Left lung (tissue), 10 donors: ENCODE results near the gene LAIR2. TPM values are rescaled to one million over a fixed set of nuclear protein-coding genes. Genes with fewer than 3 reads are reported as not detected.

ENCODE experiments used
- ATAC-seq: fragments of 200-7000 bp; cut with Tn5 transposase; one replicate; pipeline ENCODE4 v1.9.1; 2020; ENCODE audit warnings: moderate library complexity
- DNase-seq, 4 donors: peaks; one replicate each; pipeline ENCODE4 v3.0.0-alpha.2; 2013 to 2020
- H3K27ac ChIP-seq, 2 donors: fragments of 200-600 bp; sonication (generic) in 1 of 2; one replicate each; pipeline versions ENCODE4 v1.5.0 to v1.8.0; 2020 to 2021
- H3K27me3 ChIP-seq, 2 donors: fragments of 200-600 bp; sonication (generic) in 1 of 2; one replicate each; pipeline versions ENCODE4 v1.5.0 to v1.8.0; 2020 to 2021
- H3K36me3 ChIP-seq, 2 donors: fragments of 200-600 bp; sonication (generic) in 1 of 2; one replicate each; pipeline versions ENCODE4 v1.5.0 to v1.8.0; 2020 to 2021
- H3K4me1 ChIP-seq, 2 donors: fragments of 200-600 bp; one replicate each; pipeline ENCODE4 v1.8.0; 2021
- H3K4me3 ChIP-seq, 2 donors: fragments of 200-600 bp; sonication (generic) in 1 of 2; one replicate each; pipeline versions ENCODE4 v1.5.0 to v1.8.0; 2020 to 2021; ENCODE audit warnings: mild to moderate bottlenecking in 1 of 2
- H3K9me3 ChIP-seq, 2 donors: fragments of 200-600 bp; sonication (generic) in 1 of 2; one replicate each; pipeline versions ENCODE4 v1.5.0 to v1.8.0; 2020 to 2021
- CTCF ChIP-seq, 2 donors: fragments of 200-600 bp; sonication (generic) in 1 of 2; IDR thresholded peaks; one replicate each; pipeline versions ENCODE4 v1.5.0 to v1.8.0; 2021; ENCODE audit warnings: antibody characterized with exemption in 2 of 2
- intact Hi-C, 2 donors: fragments of 100-400 bp; cut with DNase I; formaldehyde crosslinking; loops; one replicate each; pipeline versions ENCODE4 v1.11.2 to v1.14.2; 2022
- polyA plus RNA-seq, 6 donors: library from polyadenylated mRNA; unstranded; fragments of 120-200 nt; gene quantifications; one replicate each; pipeline ENCODE4 v1.2.1, GENCODE V29; 2013; ENCODE audit not compliant: insufficient read length in 6 of 6
- total RNA-seq, 2 donors: library from RNA; stranded (reverse); fragmentation: NEBNext Ultra II Directional; extraction: Animal tissue kit (Norgen Biotek cat#: 25700); gene quantifications; one replicate each; pipeline ENCODE4 v1.2.1, GENCODE V29; 2021
- donor health status: DM: no; HTN: yes; CAD: no.
- donor health status: DM: no; HTN: no; CAD: no.

Gene LAIR2
- total and polyA plus RNA-seq, 8 donors, result 1.0 to 3.1 (median 1.4) TPM; not detected in 5

DNA sequence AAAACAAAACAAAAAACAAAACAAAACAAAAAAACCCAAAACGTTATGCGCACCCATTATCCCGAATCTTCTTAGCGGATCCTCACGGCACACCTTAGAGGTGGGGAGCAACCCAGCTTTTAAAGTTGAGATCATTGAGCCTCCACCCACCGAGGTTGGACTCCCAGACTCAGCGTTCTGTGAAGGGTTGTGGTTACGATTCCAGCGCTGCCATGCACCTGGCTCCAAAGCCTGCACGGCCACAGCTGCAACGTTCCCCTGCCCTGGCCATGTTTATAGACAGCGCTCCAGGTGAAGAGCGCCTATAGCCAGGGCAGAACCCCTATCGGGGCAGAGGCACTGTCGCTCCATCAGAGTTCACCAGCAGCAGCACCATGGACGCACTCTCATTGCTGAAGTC lies 52.3 kb downstream of the LAIR2 start:
- no peak for ATAC-seq
- TF ChIP-seq CTCF (IDR thresholded peaks at IDR 0.05), result no peak

GRCh38 chr19:54556194-54556593 lies 53.6 kb downstream of the LAIR2 start:
- intact Hi-C loops, result no loop called here
- no peak for TF ChIP-seq CTCF (IDR thresholded peaks at IDR 0.05)
- H3K9me3 ChIP-seq, result no peaks in the 10 kb centered on the region
- H3K27me3 ChIP-seq, result peaks cover 0 to 62% of the 10 kb centered on the region in 2 donors
- H3K4me3 ChIP-seq, result no peak overlapping the region
- ATAC-seq (no peak), DNase-seq (no peak)
- H3K4me1 ChIP-seq, result no peaks in the 10 kb centered on the region
- H3K27ac ChIP-seq, result no peak overlapping the region
- no peaks in the 10 kb centered on the region for H3K36me3 ChIP-seq

More for the DNA sequence above, 52.3 kb downstream of the LAIR2 start:
- Histone ChIP-seq H3K27ac (no peak overlapping the region), H3K9me3 (no peaks in the 10 kb centered on the region), H3K4me1 (no peaks in the 10 kb centered on the region), H3K27me3 (peaks cover 0 to 53% of the 10 kb centered on the region in 2 donors), H3K4me3 (no peak overlapping the region), H3K36me3 (no peaks in the 10 kb centered on the region)
- no peak for DNase-seq
- intact Hi-C loops, result no loop called here

DNA sequence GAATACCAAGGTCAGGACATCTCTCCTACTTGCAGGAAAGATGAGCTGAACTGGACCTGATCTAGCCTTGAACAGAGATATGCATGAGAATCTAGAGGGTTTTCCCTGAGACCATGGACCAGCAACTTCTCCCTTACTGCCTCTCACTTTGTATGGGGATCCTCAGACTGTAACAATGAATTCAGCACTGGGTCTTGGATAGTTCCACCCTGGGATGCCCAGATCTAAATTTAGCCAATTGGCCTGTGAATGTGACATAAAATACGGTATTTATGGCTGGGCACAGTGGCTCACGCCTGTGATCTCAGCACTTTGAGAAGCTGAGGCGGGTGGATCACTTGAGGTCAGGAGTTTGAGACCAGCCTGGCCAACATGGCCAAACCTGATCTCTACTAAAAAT lies 55.7 kb downstream of the LAIR2 start:
- H3K9me3 ChIP-seq, result no peaks in the 10 kb centered on the region
- no peak for TF ChIP-seq CTCF (IDR thresholded peaks at IDR 0.05)
- no peaks in the 10 kb centered on the region for H3K36me3 ChIP-seq
- ATAC-seq (no peak), DNase-seq (no peak)
- no peak overlapping the region for H3K27ac ChIP-seq
- no peaks in the 10 kb centered on the region for H3K4me1 ChIP-seq
- H3K27me3 ChIP-seq, result peaks cover 0 to 60% of the 10 kb centered on the region in 2 donors
- intact Hi-C loops, result no loop called here
- no peak overlapping the region for H3K4me3 ChIP-seq

Other genes starting within 250 kb of the LAIR2 start
- 10 to 100 TPM; 11.9 to 16.5 TPM for gene LILRB5, start 245.6 kb upstream of the LAIR2 start, total RNA-seq
- 1 to 10 TPM; 3.3 to 4.9 (median 4.4) TPM for gene LILRB5, start 245.6 kb upstream of the LAIR2 start, polyA plus RNA-seq
- 10 to 100 TPM; 10.5 to 54.9 TPM for gene LILRB2, start 221.7 kb upstream of the LAIR2 start, total RNA-seq
- 1 to 10 TPM; 1.2 to 2.2 (median 1.7) TPM for gene LILRB2, start 221.7 kb upstream of the LAIR2 start, polyA plus RNA-seq
- gene LILRA5, start 189.7 kb upstream of the LAIR2 start, total RNA-seq, result 10 to 100 TPM in 1 of 2 donors, 1 to 10 TPM in 1; 4.2 to 52.8 TPM
- 1 to 10 TPM in 1 of 6 donors, under 1 TPM in 4, not detected in 1; 0.44 to 1.2 (median 0.67) TPM for gene LILRA5, start 189.7 kb upstream of the LAIR2 start, polyA plus RNA-seq
- gene LILRA4, start 163.7 kb upstream of the LAIR2 start, total RNA-seq, result 1 to 10 TPM; 1.8 to 2.3 TPM
- gene LILRA4, start 163.7 kb upstream of the LAIR2 start, polyA plus RNA-seq, result under 1 TPM in 2 of 6 donors, not detected in 4; 0.10 to 0.12 TPM
- gene LAIR1, start 137.9 kb upstream of the LAIR2 start, total RNA-seq, result 100 to 1,000 TPM in 1 of 2 donors, 10 to 100 TPM in 1; 66.9 to 172 TPM
- 10 to 100 TPM in 1 of 6 donors, 1 to 10 TPM in 5; 5.0 to 11.1 (median 6.4) TPM for gene LAIR1, start 137.9 kb upstream of the LAIR2 start, polyA plus RNA-seq
- gene TTYH1, start 87.4 kb upstream of the LAIR2 start, total RNA-seq, result not detected
- gene TTYH1, start 87.4 kb upstream of the LAIR2 start, polyA plus RNA-seq, result 10 to 100 TPM in 1 of 6 donors, 1 to 10 TPM in 5; 2.3 to 13.4 (median 4.7) TPM
- 100 to 1,000 TPM; 138 to 144 TPM for gene LENG8, start 53.6 kb upstream of the LAIR2 start, total RNA-seq
- 100 to 1,000 TPM; 121 to 213 (median 166) TPM for gene LENG8, start 53.6 kb upstream of the LAIR2 start, polyA plus RNA-seq
- gene LENG9, start 39.1 kb upstream of the LAIR2 start, total RNA-seq, result 1 to 10 TPM; 5.4 to 8.8 TPM
- gene LENG9, start 39.1 kb upstream of the LAIR2 start, polyA plus RNA-seq, result 1 to 10 TPM; 3.2 to 5.3 (median 4.5) TPM
- 10 to 100 TPM; 20.4 to 29.8 TPM for gene CDC42EP5, start 29.5 kb upstream of the LAIR2 start, total RNA-seq
- gene CDC42EP5, start 29.5 kb upstream of the LAIR2 start, polyA plus RNA-seq, result 10 to 100 TPM; 24.0 to 57.6 (median 33.4) TPM
- gene LILRA2, start 71.0 kb downstream of the LAIR2 start, total RNA-seq, result 10 to 100 TPM in 1 of 2 donors, 1 to 10 TPM in 1; 6.2 to 39.7 TPM
- 1 to 10 TPM in 3 of 6 donors, under 1 TPM in 3; 0.86 to 1.5 (median 1.0) TPM for gene LILRA2, start 71.0 kb downstream of the LAIR2 start, polyA plus RNA-seq
- 10 to 100 TPM in 1 of 2 donors, 1 to 10 TPM in 1; 1.8 to 13.5 TPM for gene LILRA1, start 90.8 kb downstream of the LAIR2 start, total RNA-seq
- under 1 TPM; 0.45 to 0.76 (median 0.57) TPM for gene LILRA1, start 90.8 kb downstream of the LAIR2 start, polyA plus RNA-seq
- gene LILRB1, start 127.7 kb downstream of the LAIR2 start, total RNA-seq, result 10 to 100 TPM; 10.9 to 47.3 TPM
- 1 to 10 TPM; 1.2 to 2.6 (median 1.4) TPM for gene LILRB1, start 127.7 kb downstream of the LAIR2 start, polyA plus RNA-seq
- 10 to 100 TPM; 16.5 to 44.4 TPM for gene LILRB4, start 160.2 kb downstream of the LAIR2 start, total RNA-seq
- gene LILRB4, start 160.2 kb downstream of the LAIR2 start, polyA plus RNA-seq, result 1 to 10 TPM in 3 of 6 donors, under 1 TPM in 3; 0.56 to 1.5 (median 0.98) TPM
- not detected for gene KIR3DL3, start 221.6 kb downstream of the LAIR2 start, total RNA-seq
- gene KIR3DL3, start 221.6 kb downstream of the LAIR2 start, polyA plus RNA-seq, result not detected
- under 1 TPM in 1 of 2 donors, not detected in 1; 0.18 TPM for gene KIR2DL3, start 235.7 kb downstream of the LAIR2 start, total RNA-seq
- gene KIR2DL3, start 235.7 kb downstream of the LAIR2 start, polyA plus RNA-seq, result under 1 TPM in 4 of 6 donors, not detected in 2; 0.10 to 0.23 (median 0.12) TPM